Endothelial cell of umbilical vein (primary cell): Measurements from ENCODE around the gene RUNX2. TPM values are rescaled to one million over a fixed set of nuclear protein-coding genes. Genes with fewer than 3 reads are reported as not detected.

Experiments
- BruUV-seq: library from RNA; stranded (reverse); fragments of 400-500 nt; replicated peaks from 2 replicates; lab custom pipeline; 2021; lab: Mats Ljungman, UMichigan
- CTCF ChIA-PET: fragments of 300-600, 350-600 bp; sonication (Branson Sonifier 250); formaldehyde crosslinking; loops from one replicate; lab custom pipeline; 2021; ENCODE audit warnings: antibody characterized with exemption, inconsistent platforms; lab: Charles Lee
- POLR2A ChIA-PET: fragments of 300-600, 350-600 bp; sonication (Branson Sonifier 250); formaldehyde crosslinking; loops from one replicate; lab custom pipeline; 2021; ENCODE audit warnings: antibody characterized with exemption, inconsistent platforms; lab: Charles Lee
- DNase-seq: peaks from one replicate; pipeline ENCODE4 v3.0.0-alpha.2; 2011; ENCODE audit warnings: low read depth, low spot score
- FAIRE-seq: peaks from 2 replicates; lab custom pipeline; 2011; peaks lifted over from hg19 to GRCh38; lab: Jason Lieb, UNC
- H2AFZ ChIP-seq: 2 replicates; pipeline ENCODE4 v1.6.0; 2012; ENCODE audit warnings: low read depth, low read length, control low read depth, inconsistent platforms
- H3K27ac ChIP-seq: 2 replicates; pipeline ENCODE4 v1.5.1; 2011; ENCODE audit warnings: low read depth, mild to moderate bottlenecking, control low read depth, low read length, moderate library complexity; ENCODE audit not compliant: insufficient read depth
- H3K27me3 ChIP-seq, 2 experiments: 2 replicates each; pipeline versions ENCODE4 v1.6.0 to v1.6.1; 2011; ENCODE audit warnings: low read length in 2 of 2, mixed read lengths in 1 of 2; ENCODE audit not compliant: control insufficient read depth in 2 of 2, insufficient read depth in 2 of 2
- H3K36me3 ChIP-seq, 2 experiments: 2 replicates in 1 of 2; 3 replicates in 1 of 2; pipeline ENCODE4 v1.5.1; 2011; ENCODE audit warnings: low read length in 2 of 2, mild to moderate bottlenecking in 1 of 2, moderate library complexity in 1 of 2; ENCODE audit not compliant: control insufficient read depth in 2 of 2, insufficient read depth in 2 of 2; ENCODE audit errors: extremely low read depth in 1 of 2
- H3K4me1 ChIP-seq: 3 replicates; pipeline ENCODE4 v1.5.1; 2011; ENCODE audit warnings: mild to moderate bottlenecking, low read length; ENCODE audit not compliant: control insufficient read depth, insufficient read depth; ENCODE audit errors: extremely low read depth
- H3K4me2 ChIP-seq: 2 replicates; pipeline ENCODE4 v1.6.1; 2011; ENCODE audit warnings: low read length, control low read depth, mixed read lengths; ENCODE audit not compliant: insufficient read depth
- H3K4me3 ChIP-seq, 3 experiments: fragments of 200-600 bp in 1 of 3; sonication (generic), shearing (Covaris generic) in 1 of 3; replicated peaks in 1 of 3; 2 replicates each; pipeline ENCODE4 v1.5.1; 2011 to 2016; ENCODE audit warnings: control low read depth in 3 of 3, low read length in 3 of 3, mild to moderate bottlenecking in 2 of 3, inconsistent platforms in 1 of 3, low read depth in 1 of 3, moderate library complexity in 1 of 3; ENCODE audit not compliant: insufficient read depth in 1 of 3
- H3K79me2 ChIP-seq: 2 replicates; pipeline ENCODE4 v1.6.0; 2012; ENCODE audit warnings: low read length, inconsistent platforms; ENCODE audit not compliant: control insufficient read depth, insufficient read depth
- H3K9ac ChIP-seq: replicated peaks from 2 replicates; pipeline ENCODE3; 2011; ENCODE audit warnings: low read length, control low read depth; ENCODE audit not compliant: insufficient read depth; ENCODE audit errors: extremely low read depth
- H3K9me1 ChIP-seq: replicated peaks from 3 replicates; pipeline ENCODE4 v1.6.0; 2011; ENCODE audit warnings: mild to moderate bottlenecking, low read length; ENCODE audit not compliant: control insufficient read depth, insufficient read depth; ENCODE audit errors: extremely low read depth
- H3K9me3 ChIP-seq: replicated peaks from 2 replicates; pipeline ENCODE4 v1.5.1; 2012; ENCODE audit warnings: low read length, inconsistent platforms; ENCODE audit not compliant: control insufficient read depth, insufficient read depth
- H4K20me1 ChIP-seq: replicated peaks from 2 replicates; pipeline ENCODE3; 2011; ENCODE audit warnings: mild to moderate bottlenecking, low read length; ENCODE audit not compliant: control insufficient read depth, insufficient read depth; ENCODE audit errors: extremely low read depth
- EZH2 ChIP-seq: IDR thresholded peaks from 2 replicates; pipeline ENCODE4 v1.6.1; 2012; ENCODE audit warnings: borderline replicate concordance, low read depth, mild to moderate bottlenecking, moderate library complexity, low read length, inconsistent platforms; ENCODE audit not compliant: severe bottlenecking
- FOS ChIP-seq: IDR thresholded peaks from 2 replicates; pipeline ENCODE4 v1.6.1; 2011; ENCODE audit warnings: mild to moderate bottlenecking, low read length, moderate library complexity, borderline replicate concordance; ENCODE audit not compliant: insufficient read depth
- GATA2 ChIP-seq: IDR thresholded peaks from 2 replicates; pipeline ENCODE4 v1.7.0; 2011; ENCODE audit warnings: low read depth, mild to moderate bottlenecking, moderate library complexity, mixed read lengths, low read length; ENCODE audit not compliant: insufficient read length, insufficient read depth
- JUN ChIP-seq: IDR thresholded peaks from 2 replicates; pipeline ENCODE4 v1.6.1; 2011; ENCODE audit warnings: borderline replicate concordance, low read depth; ENCODE audit not compliant: insufficient read length, insufficient read depth
- MAX ChIP-seq: IDR thresholded peaks from 2 replicates; pipeline ENCODE4 v1.6.1; 2011; ENCODE audit not compliant: insufficient read depth, insufficient read length
- MYC ChIP-seq: IDR thresholded peaks from one replicate; pipeline ENCODE4 v1.6.1; 2011; ENCODE audit warnings: mild to moderate bottlenecking, low read depth, low read length
- POLR2A ChIP-seq: IDR thresholded peaks from 2 replicates; pipeline ENCODE4 v1.6.1; 2012; ENCODE audit warnings: low read depth, mild to moderate bottlenecking, control low read depth, low read length
- POLR2AphosphoS5 ChIP-seq: IDR thresholded peaks from 2 replicates; pipeline ENCODE4 v1.6.1; 2012; ENCODE audit warnings: low read depth, mild to moderate bottlenecking, control low read depth, low read length, moderate library complexity; ENCODE audit not compliant: insufficient read depth
- dilution Hi-C: fragments of 300-500 bp; cut with MboI; formaldehyde crosslinking; loops from one replicate; pipeline ENCODE4 v1.15.0; 2019; ENCODE audit warnings: low sequenced_read_pairs; ENCODE audit not compliant: extremely low pct_ligation_motif_present
- intact Hi-C: fragments of 100-400 bp; cut with micrococcal nuclease; formaldehyde crosslinking; loops from one replicate; pipeline ENCODE4 v1.10.0; 2022
- polyA plus RNA-seq, 4 experiments: library from polyadenylated mRNA; depleted of rRNA in 3 of 4; stranded (reverse) in 3 of 4; unstranded in 1 of 4; fragments of >200 nt; gene quantifications; 2 replicates each; pipeline versions ENCODE4 v1.2.1 to v1.2.3, GENCODE V29; 2011 to 2012; ENCODE audit warnings: missing spikeins in 1 of 4
- total RNA-seq: library from RNA; stranded (reverse); gene quantifications from 2 replicates; pipeline ENCODE4 v1.2.3, GENCODE V29; 2021

The RUNX2 gene
- total and polyA plus RNA-seq, 2 donors (not counting 3 experiments of a cell fraction or from before 2014, with no cell fraction given) = 0.06 TPM; not detected in 1

DNA sequence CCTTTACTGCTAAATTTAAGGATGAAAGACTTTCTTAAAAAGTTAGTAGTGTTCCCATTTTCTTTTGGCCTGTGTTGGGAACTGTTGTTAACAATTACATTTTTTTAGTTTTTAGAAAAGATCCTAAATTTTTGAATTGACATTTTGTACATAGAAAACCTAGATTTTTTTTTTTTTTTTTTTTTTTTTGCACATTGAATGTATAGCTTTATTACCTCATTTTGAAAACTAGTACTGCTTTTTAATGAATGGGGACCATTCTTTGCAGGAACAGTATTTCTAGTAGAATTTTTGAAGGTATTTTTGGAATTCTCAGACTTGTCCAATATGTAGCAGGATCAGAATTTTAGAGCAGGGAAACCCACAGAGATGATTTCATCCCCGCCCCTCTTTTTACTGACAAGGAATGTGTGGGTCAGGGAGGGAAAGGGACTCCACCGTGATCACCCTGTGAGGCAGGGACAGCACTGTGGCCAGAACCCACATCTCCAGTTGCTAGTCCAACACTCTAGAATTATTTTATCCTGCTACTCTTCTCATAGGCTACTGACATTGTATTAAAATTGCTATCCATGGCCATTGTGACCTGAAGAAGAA lies 204.0 kb downstream of the RUNX2 start:
- no TSS peak for BruUV-seq
- DNase-seq (no peak), FAIRE-seq (no peak)
- Histone ChIP-seq H3K9me1 (no peaks in the 10 kb centered on the region), H3K9ac (no peak overlapping the region), H3K27me3 (peaks cover 17 to 20% of the 10 kb centered on the region in 2 experiments), H3K4me3 (no peak overlapping the region), H3K36me3 (no peaks in the 10 kb centered on the region), H3K4me1 (no peaks in the 10 kb centered on the region), H4K20me1 (no peaks in the 10 kb centered on the region), H2AFZ (no peak overlapping the region), H3K9me3 (no peaks in the 10 kb centered on the region), H3K4me2 (no peak overlapping the region), H3K79me2 (no peaks in the 10 kb centered on the region), H3K27ac (no peak overlapping the region)
- intact Hi-C loops (no loop called here), dilution Hi-C loops (no loop called here)
- ChIA-PET CTCF (interaction anchor here (0.6 to 1.0 kb wide), 2 partner anchors 8 to 1061 kb away, joined by 3 to 4 read pairs; no protein-coding TSS in a partner anchor), POLR2A (no interaction called here)
- TF ChIP-seq MAX (no peak), JUN (no peak), EZH2 (no peak), POLR2AphosphoS5 (no peak), MYC (no peak), FOS (no peak), POLR2A (no peak), GATA2 (no peak)
